MCF 10A (cell line): Measurements from ENCODE around the gene AKR1C1. TPM values are rescaled to one million over a fixed set of nuclear protein-coding genes. Genes with fewer than 3 reads are reported as not detected.

ENCODE experiments used
- BruUV-seq: library from RNA; stranded (reverse); fragments of 400-500 nt; replicated peaks from 2 replicates; lab custom pipeline; 2021; lab: Mats Ljungman, UMichigan
- CTCF ChIA-PET: fragments of 300-600 bp; sonication (Branson Sonifier 250); formaldehyde crosslinking; extraction: SDS; loops from one replicate; lab custom pipeline; 2021; ENCODE audit warnings: antibody characterized with exemption, inconsistent platforms; lab: Yijun Ruan, JAX
- POLR2A ChIA-PET: fragments of 300-600, 350-650 bp; sonication (Branson Sonifier 250); formaldehyde crosslinking; extraction: SDS; loops from one replicate; lab custom pipeline; 2020; ENCODE audit warnings: antibody characterized with exemption, inconsistent platforms; lab: Yijun Ruan, JAX
- DNase-seq: peaks from one replicate; pipeline ENCODE4 v3.0.0-alpha.2; 2018; ENCODE audit not compliant: unreplicated experiment
- H3K27ac Mint-ChIP-seq: one replicate; pipeline ENCODE4 v1.8.0; 2022; ENCODE audit warnings: mild to moderate bottlenecking, low read depth, mixed read lengths; ENCODE audit not compliant: unreplicated experiment
- H3K27me3 Mint-ChIP-seq: one replicate; pipeline ENCODE4 v1.8.0; 2022; ENCODE audit warnings: mixed read lengths; ENCODE audit not compliant: insufficient read depth, unreplicated experiment
- H3K36me3 Mint-ChIP-seq: one replicate; pipeline ENCODE4 v1.8.0; 2022; ENCODE audit warnings: mild to moderate bottlenecking, moderate library complexity, mixed read lengths; ENCODE audit not compliant: insufficient read depth, unreplicated experiment
- H3K4me1 Mint-ChIP-seq: one replicate; pipeline ENCODE4 v1.8.0; 2022; ENCODE audit warnings: mixed read lengths; ENCODE audit not compliant: insufficient read depth, unreplicated experiment
- H3K4me3 Mint-ChIP-seq: one replicate; pipeline ENCODE4 v1.8.0; 2022; ENCODE audit warnings: mild to moderate bottlenecking, moderate library complexity, mixed read lengths; ENCODE audit not compliant: unreplicated experiment
- H3K9me3 Mint-ChIP-seq: one replicate; pipeline ENCODE4 v1.8.0; 2022; ENCODE audit warnings: mixed read lengths; ENCODE audit not compliant: unreplicated experiment
- CTCF ChIP-seq: fragments of 200-600 bp; IDR thresholded peaks from one replicate; pipeline ENCODE4 v1.8.0; 2022; ENCODE audit warnings: antibody characterized with exemption, mild to moderate bottlenecking; ENCODE audit not compliant: unreplicated experiment
- intact Hi-C: fragments of 100-400 bp; cut with micrococcal nuclease; formaldehyde crosslinking; loops from 2 replicates; pipeline ENCODE4 v1.14.1; 2022
- total RNA-seq: library from RNA; stranded (reverse); gene quantifications from 2 replicates; pipeline ENCODE4 v1.2.3, GENCODE V29; 2022

AKR1C1 gene
- total RNA-seq, 1 experiment from 2014 or later, result 4.3 TPM

GRCh38 chr10:4926400-4926799, 36.8 kb upstream of the AKR1C1 start:
- peaks cover 5% of the 10 kb centered on the region for H3K9me3 Mint-ChIP-seq
- no peak for DNase-seq
- no peak overlapping the region for H3K27ac Mint-ChIP-seq
- intact Hi-C loops, result no loop called here
- H3K36me3 Mint-ChIP-seq, result no peaks in the 10 kb centered on the region
- POLR2A ChIA-PET, result interaction anchor here (0.6 to 1.5 kb wide), 4 partner anchors 9 to 40 kb away, joined by 3 to 5 read pairs (median 4); no protein-coding TSS in a partner anchor
- no peaks in the 10 kb centered on the region for H3K27me3 Mint-ChIP-seq
- no peak overlapping the region for H3K4me3 Mint-ChIP-seq
- TF ChIP-seq CTCF, result no peak
- no TSS peak for BruUV-seq
- CTCF ChIA-PET, result interaction anchor here (0.6 to 0.9 kb wide), 2 partner anchors 79 to 88 kb away, joined by 3 read pairs; no protein-coding TSS in a partner anchor
- no peaks in the 10 kb centered on the region for H3K4me1 Mint-ChIP-seq

GRCh38 chr10:4931587-4931986, 31.6 kb upstream of the AKR1C1 start:
- no peaks in the 10 kb centered on the region for H3K4me1 Mint-ChIP-seq
- intact Hi-C loops, result no loop called here
- DNase-seq, result no peak
- no TSS peak for BruUV-seq
- no peak for TF ChIP-seq CTCF
- H3K27ac Mint-ChIP-seq, result no peak overlapping the region
- POLR2A ChIA-PET, result interaction anchor here (0.6 kb wide), 1 partner anchor 81 kb away, joined by 3 read pairs; no protein-coding TSS in a partner anchor
- no peak overlapping the region for H3K4me3 Mint-ChIP-seq
- peaks cover 10% of the 10 kb centered on the region for H3K9me3 Mint-ChIP-seq
- CTCF ChIA-PET, result no interaction called here
- H3K36me3 Mint-ChIP-seq, result no peaks in the 10 kb centered on the region
- no peaks in the 10 kb centered on the region for H3K27me3 Mint-ChIP-seq

GRCh38 chr10:4934391-4934987, 28.7 kb upstream of the AKR1C1 start:
- CTCF ChIA-PET, result interaction anchor here (0.5 kb wide), 1 partner anchor 118 kb away, joined by 3 read pairs; no protein-coding TSS in a partner anchor
- H3K4me3 Mint-ChIP-seq, result no peak overlapping the region
- intact Hi-C loops, result no loop called here

GRCh38 chr10:4937346-4937745, 25.9 kb upstream of the AKR1C1 start:
- Mint-ChIP-seq H3K4me3 (no peak overlapping the region), H3K27me3 (no peaks in the 10 kb centered on the region), H3K9me3 (peaks cover 8% of the 10 kb centered on the region), H3K36me3 (peaks cover 9% of the 10 kb centered on the region), H3K27ac (no peak overlapping the region), H3K4me1 (peaks cover 44% of the 10 kb centered on the region)
- DNase-seq, result no peak
- TF ChIP-seq CTCF, result no peak
- intact Hi-C loops, result no loop called here
- POLR2A ChIA-PET, result interaction anchor here (1.6 kb wide), 1 partner anchor 27 kb away, joined by 3 read pairs; no protein-coding TSS in a partner anchor
- no TSS peak for BruUV-seq
- CTCF ChIA-PET, result interaction anchor here (1.1 kb wide), 1 partner anchor 87 kb away, joined by 4 read pairs; no protein-coding TSS in a partner anchor

More at GRCh38 chr10:4934391-4934987, 28.7 kb upstream of the AKR1C1 start:
- no peak for TF ChIP-seq CTCF
- no TSS peak for BruUV-seq
- H3K4me1 Mint-ChIP-seq, result peaks cover 16% of the 10 kb centered on the region
- no peak for DNase-seq
- peaks cover 8% of the 10 kb centered on the region for H3K9me3 Mint-ChIP-seq
- H3K27me3 Mint-ChIP-seq, result no peaks in the 10 kb centered on the region
- no peak overlapping the region for H3K27ac Mint-ChIP-seq
- peaks cover 4% of the 10 kb centered on the region for H3K36me3 Mint-ChIP-seq
- POLR2A ChIA-PET, result no interaction called here
